Measurements from ENCODE around the gene ADCY9.

Gene ADCY9

GRCh38 chr16:3965306-3965705 is 150.9 kb downstream of the ADCY9 start:
- H3K4me1 ChIP-seq (ENCODE audit: control insufficient read depth, insufficient read depth, low read length) = no peaks in the 10 kb centered on the region
- H3K36me3 ChIP-seq (ENCODE audit: control insufficient read depth in 2 of 2, insufficient read depth in 1 of 2, low read length in 2 of 2) = peaks cover 0 to 13% of the 10 kb centered on the region in 2 experiments; a peak in 2 of 3 replicates
- H3K9me3 ChIP-seq (ENCODE audit: control insufficient read depth, insufficient read depth, low read depth, low read length) = no peaks in the 10 kb centered on the region
- no peak overlapping the region for H3K27ac ChIP-seq (ENCODE audit: extremely low read depth, low read depth, low read length)
- no peak overlapping the region for H3K4me3 ChIP-seq (ENCODE audit: low read depth, low read length)
- ChIA-PET POLR2A (no interaction called here), CTCF (no interaction called here)
- TF ChIP-seq TCF7L2 (IDR thresholded peaks at IDR 0.05; ENCODE audit: borderline replicate concordance, low read depth, low read length) = no peak
- no peak for TF ChIP-seq BCL6B (tag by site-specific recombination; IDR thresholded peaks at IDR 0.05)
- TF ChIP-seq ZNF248 (tag by site-specific recombination; IDR thresholded peaks at IDR 0.05) = no peak
- TF ChIP-seq ZNF623 (tag by site-specific recombination; IDR thresholded peaks at IDR 0.05) = no peak
- no peak for TF ChIP-seq ZNF521 (tag by site-specific recombination; IDR thresholded peaks at IDR 0.05)
- no peak for TF ChIP-seq SP3 (tag by site-specific recombination; IDR thresholded peaks at IDR 0.05)
- TF ChIP-seq ZNF768 (tag by site-specific recombination; IDR thresholded peaks at IDR 0.05) = no peak
- no peak for TF ChIP-seq ZNF114 (tag by site-specific recombination; IDR thresholded peaks at IDR 0.05)
- no peak for TF ChIP-seq ZNF747 (tag by site-specific recombination; IDR thresholded peaks at IDR 0.05)
- no peak for TF ChIP-seq ZNF791 (tag by site-specific recombination; IDR thresholded peaks at IDR 0.05)

- ChIA-PET POLR2A (no interaction called here), CTCF (no interaction called here)
- H3K27ac ChIP-seq (ENCODE audit: extremely low read depth, low read depth, low read length) = no peak overlapping the region
- H3K4me1 ChIP-seq (ENCODE audit: control insufficient read depth, insufficient read depth, low read length) = no peaks in the 10 kb centered on the region
- H3K36me3 ChIP-seq (ENCODE audit: control insufficient read depth in 2 of 2, insufficient read depth in 1 of 2, low read length in 2 of 2) = peaks cover 0 to 13% of the 10 kb centered on the region in 2 experiments; a peak in 1 of 3 replicates
- H3K4me3 ChIP-seq (ENCODE audit: low read depth, low read length) = no peak overlapping the region
- H3K9me3 ChIP-seq (ENCODE audit: control insufficient read depth, insufficient read depth, low read depth, low read length) = no peaks in the 10 kb centered on the region
- TF ChIP-seq BCL11B (tag by site-specific recombination; IDR thresholded peaks at IDR 0.05; ENCODE audit: low read depth) (no peak), KLF1 (tag by site-specific recombination; IDR thresholded peaks at IDR 0.05) (no peak), SETDB1 (IDR thresholded peaks at IDR 0.05; ENCODE audit: insufficient read length, low read length) (no peak), SCRT2 (tag by site-specific recombination; IDR thresholded peaks at IDR 0.05) (no peak)
Observed at GRCh38 chr16:3964686-3965290, 151.5 kb downstream of the ADCY9 start.

- Histone ChIP-seq H3K27ac (ENCODE audit: extremely low read depth, low read depth, low read length) (no peak overlapping the region), H3K9me3 (ENCODE audit: control insufficient read depth, insufficient read depth, low read depth, low read length) (no peaks in the 10 kb centered on the region), H3K36me3 (ENCODE audit: control insufficient read depth in 2 of 2, insufficient read depth in 1 of 2, low read length in 2 of 2) (peaks cover 0 to 13% of the 10 kb centered on the region in 2 experiments; a peak in 1 of 3 replicates), H3K4me1 (ENCODE audit: control insufficient read depth, insufficient read depth, low read length) (no peaks in the 10 kb centered on the region), H3K4me3 (ENCODE audit: low read depth, low read length) (no peak overlapping the region)
- POLR2A ChIA-PET = interaction anchor here (0.7 to 1.2 kb wide), 3 partner anchors 8 to 290 kb away, joined by 4 to 5 read pairs (median 4); no protein-coding TSS in a partner anchor
- no peak for TF ChIP-seq ZBTB10 (tag by site-specific recombination; IDR thresholded peaks at IDR 0.05)
- no peak for TF ChIP-seq ZNF530 (tag by site-specific recombination; IDR thresholded peaks at IDR 0.05; ENCODE audit: low read depth)
- no peak for TF ChIP-seq ZNF26 (tag by site-specific recombination; IDR thresholded peaks at IDR 0.05)
- CTCF ChIA-PET = interaction anchor here (0.8 kb wide), 1 partner anchor 273 kb away, joined by 5 read pairs; no protein-coding TSS in a partner anchor
Observed at GRCh38 chr16:3963886-3964685, 152.2 kb downstream of the ADCY9 start.
